ENCODE measurements around the gene TCP11.
A peak's percentile ranks its signal among the peaks of the same experiment; 100 is the strongest.
"Not testable (repeated sequence)": the region's sequence is repeated elsewhere in the genome, so short reads cannot be mapped to it uniquely, and the experiment has no call there.

Gene TCP11

GRCh38 chr6:35142588-35143569 lies 1.7 kb upstream of the TCP11 start:
- no peak for DNase-seq

GRCh38 chr6:35140639-35141006 lies 516 bp downstream of the TCP11 start:
- DNase-seq = no peak

- DNase-seq = peak; percentile 35
Measured at GRCh38 chr6:35139924-35140638, 1.1 kb downstream of the TCP11 start.

- no peak for DNase-seq
Measured at GRCh38 chr6:35139470-35139869, 1.7 kb downstream of the TCP11 start.

GRCh38 chr6:35138191-35138590 lies 2.9 kb downstream of the TCP11 start:
- DNase-seq = not testable (repeated sequence)

GRCh38 chr6:35136185-35136584 lies 5.0 kb downstream of the TCP11 start:
- DNase-seq = no peak

GRCh38 chr6:35128496-35128895 lies 12.6 kb downstream of the TCP11 start:
- no peak for DNase-seq

GRCh38 chr6:35128042-35128441 lies 13.1 kb downstream of the TCP11 start:
- DNase-seq = no peak

- DNase-seq = no peak
Measured at GRCh38 chr6:35124356-35124755, 16.8 kb downstream of the TCP11 start.

GRCh38 chr6:35120746-35121145 lies 20.4 kb downstream of the TCP11 start:
- no peak for DNase-seq

GRCh38 chr6:35108309-35108885 lies 32.7 kb downstream of the TCP11 start:
- DNase-seq = no peak

GRCh38 chr6:35107761-35108160 lies 33.4 kb downstream of the TCP11 start:
- DNase-seq = not testable (repeated sequence)

- DNase-seq = not testable (repeated sequence)
Measured at GRCh38 chr6:35107208-35107607, 33.9 kb downstream of the TCP11 start.

GRCh38 chr6:35106061-35106460 lies 35.1 kb downstream of the TCP11 start:
- not testable (repeated sequence) for DNase-seq

- DNase-seq = no peak
Measured at GRCh38 chr6:35105078-35105477, 36.1 kb downstream of the TCP11 start.

GRCh38 chr6:35099116-35099515 lies 42.0 kb downstream of the TCP11 start:
- no peak for DNase-seq

GRCh38 chr6:35096129-35096862 lies 44.8 kb downstream of the TCP11 start:
- DNase-seq = no peak

- DNase-seq = no peak
Measured at GRCh38 chr6:35094183-35094582, 47.0 kb downstream of the TCP11 start.

GRCh38 chr6:35093783-35094182 lies 47.4 kb downstream of the TCP11 start:
- no peak for DNase-seq

GRCh38 chr6:35093118-35093445 lies 48.1 kb downstream of the TCP11 start:
- no peak for DNase-seq

GRCh38 chr6:35092362-35093117 lies 48.6 kb downstream of the TCP11 start:
- DNase-seq = no peak

GRCh38 chr6:35091346-35092083 lies 49.6 kb downstream of the TCP11 start:
- DNase-seq = no peak

All from SHP77 treated with DMSO at 0.1 percent for 48 hours (cell line).